ENCODE measurements around the gene LYSMD2. TPM values are rescaled to one million over a fixed set of nuclear protein-coding genes. Genes with fewer than 3 reads are reported as not detected.
A peak's percentile ranks its signal among the peaks of the same experiment; 100 is the strongest.

Gene LYSMD2
- total and polyA plus RNA-seq, 2 experiments from 2014 or later: 5.4 to 5.9 TPM

- no peaks in the 10 kb centered on the region for H3K27me3 ChIP-seq (ENCODE audit: insufficient read depth)
- Mint-ChIP-seq H3K27ac (no peak overlapping the region), H3K9me3 (peaks cover 3% of the 10 kb centered on the region; the same call in 1 of the 3 replicates), H3K36me3 (ENCODE audit: low read depth) (peaks cover 3% of the 10 kb centered on the region; the same call in 2 of the 3 replicates), H3K4me3 (no peak overlapping the region), H3K4me1 (peaks cover 2% of the 10 kb centered on the region; the same call in 1 of the 3 replicates), H3K27me3 (ENCODE audit: insufficient read depth, low read depth, poor library complexity) (peaks cover 3% of the 10 kb centered on the region)
- no peak overlapping the region for H3K4me2 ChIP-seq
- H3K9me2 ChIP-seq (ENCODE audit: insufficient read depth): no peaks in the 10 kb centered on the region
- TF ChIP-seq EZH2phosphoT487 (IDR thresholded peaks at IDR 0.05; ENCODE audit: unreplicated experiment): no peak
- no peak for TF ChIP-seq ZNF331 (CRISPR knock-in tag; IDR thresholded peaks at IDR 0.05; ENCODE audit: low read depth)
- TF ChIP-seq ZNF462 (CRISPR knock-in tag; IDR thresholded peaks at IDR 0.05): no peak
- TF ChIP-seq EZH2 (IDR thresholded peaks at IDR 0.05; ENCODE audit: low read depth, unreplicated experiment): no peak
- DNase-seq (ENCODE audit: low spot score): no peak
- H3K27ac ChIP-seq (ENCODE audit: low read depth): no peak overlapping the region
- no peaks in the 10 kb centered on the region for H3K79me2 ChIP-seq (replicated peaks; ENCODE audit: insufficient read depth)
- no peaks in the 10 kb centered on the region for H3K36me3 ChIP-seq (ENCODE audit: insufficient read depth)
- H3F3A ChIP-seq (replicated peaks; ENCODE audit: low read depth): no peaks in the 10 kb centered on the region
- H3K4me3 ChIP-seq: no peak overlapping the region
- H3K4me1 ChIP-seq (ENCODE audit: insufficient read depth): no peaks in the 10 kb centered on the region
- H2AFZ ChIP-seq: no peak overlapping the region
- no peaks in the 10 kb centered on the region for H4K20me1 ChIP-seq (replicated peaks; ENCODE audit: insufficient read depth)
- ATAC-seq: no peak
These were observed 43.2 kb upstream of the LYSMD2 start for GRCh38 chr15:51780636-51781035.

GRCh38 chr15:51776952-51777569, 39.6 kb upstream of the LYSMD2 start:
- no peaks in the 10 kb centered on the region for H3K79me2 ChIP-seq (replicated peaks; ENCODE audit: insufficient read depth)
- no peak overlapping the region for H3K4me2 ChIP-seq
- Mint-ChIP-seq H3K4me3 (no peak overlapping the region), H3K9me3 (no peaks in the 10 kb centered on the region), H3K4me1 (peaks cover 2% of the 10 kb centered on the region; the same call in 1 of the 3 replicates), H3K27me3 (ENCODE audit: insufficient read depth, low read depth, poor library complexity) (peaks cover 5% of the 10 kb centered on the region), H3K27ac (no peak overlapping the region), H3K36me3 (ENCODE audit: low read depth) (no peaks in the 10 kb centered on the region)
- no peak overlapping the region for H3K27ac ChIP-seq (ENCODE audit: low read depth)
- TF ChIP-seq CTCF (conservative IDR thresholded peaks at IDR 0.05; ENCODE audit: low read depth in 2 of 2) (peak; percentile 84 to 87), EZH2phosphoT487 (IDR thresholded peaks at IDR 0.05; ENCODE audit: unreplicated experiment) (no peak)
- no peaks in the 10 kb centered on the region for H3F3A ChIP-seq (replicated peaks; ENCODE audit: low read depth)
- H3K36me3 ChIP-seq (ENCODE audit: insufficient read depth): no peaks in the 10 kb centered on the region
- no peaks in the 10 kb centered on the region for H3K4me1 ChIP-seq (ENCODE audit: insufficient read depth)
- H2AFZ ChIP-seq: no peak overlapping the region
- DNase-seq (ENCODE audit: low spot score) (peak; percentile 87), ATAC-seq (peak; percentile 94)
- H3K4me3 ChIP-seq: no peak overlapping the region
- H4K20me1 ChIP-seq (replicated peaks; ENCODE audit: insufficient read depth): no peaks in the 10 kb centered on the region
- no peaks in the 10 kb centered on the region for H3K9me2 ChIP-seq (ENCODE audit: insufficient read depth)
- no peaks in the 10 kb centered on the region for H3K27me3 ChIP-seq (ENCODE audit: insufficient read depth)
